ENCODE data around the gene MYO3B.

- TF ChIP-seq, protein P1, sequence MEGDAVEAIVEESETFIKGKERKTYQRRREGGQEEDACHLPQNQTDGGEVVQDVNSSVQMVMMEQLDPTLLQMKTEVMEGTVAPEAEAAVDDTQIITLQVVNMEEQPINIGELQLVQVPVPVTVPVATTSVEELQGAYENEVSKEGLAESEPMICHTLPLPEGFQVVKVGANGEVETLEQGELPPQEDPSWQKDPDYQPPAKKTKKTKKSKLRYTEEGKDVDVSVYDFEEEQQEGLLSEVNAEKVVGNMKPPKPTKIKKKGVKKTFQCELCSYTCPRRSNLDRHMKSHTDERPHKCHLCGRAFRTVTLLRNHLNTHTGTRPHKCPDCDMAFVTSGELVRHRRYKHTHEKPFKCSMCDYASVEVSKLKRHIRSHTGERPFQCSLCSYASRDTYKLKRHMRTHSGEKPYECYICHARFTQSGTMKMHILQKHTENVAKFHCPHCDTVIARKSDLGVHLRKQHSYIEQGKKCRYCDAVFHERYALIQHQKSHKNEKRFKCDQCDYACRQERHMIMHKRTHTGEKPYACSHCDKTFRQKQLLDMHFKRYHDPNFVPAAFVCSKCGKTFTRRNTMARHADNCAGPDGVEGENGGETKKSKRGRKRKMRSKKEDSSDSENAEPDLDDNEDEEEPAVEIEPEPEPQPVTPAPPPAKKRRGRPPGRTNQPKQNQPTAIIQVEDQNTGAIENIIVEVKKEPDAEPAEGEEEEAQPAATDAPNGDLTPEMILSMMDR (IDR thresholded peaks at IDR 0.05; ENCODE audit: low read length), result no peak
- no peak for TF ChIP-seq EZH2 (optimal IDR thresholded peaks at IDR 0.05; ENCODE audit: low read depth, low read length)
- TF ChIP-seq EZH2phosphoT487 (IDR thresholded peaks at IDR 0.05; ENCODE audit: low read length), result no peak
Measured at GRCh38 chr2:170521299-170521698, 343.4 kb downstream of the MYO3B start.
